AG08396 (cell line): ENCODE data around the gene TRIM42.
A peak's percentile ranks its signal among the peaks of the same experiment; 100 is the strongest.

Source experiments
- DNase-seq: peaks from one replicate; pipeline ENCODE4 v3.0.0; 2012; ENCODE audit warnings: low spot score, mixed read lengths

The TRIM42 gene

GRCh38 chr3:140710711-140711389 lies 33.0 kb downstream of the TRIM42 start:
- DNase-seq = no peak

GRCh38 chr3:140711390-140712035 lies 33.6 kb downstream of the TRIM42 start:
- DNase-seq = no peak

- no peak for DNase-seq
Observed at GRCh38 chr3:140712301-140712700, 34.4 kb downstream of the TRIM42 start.

DNA sequence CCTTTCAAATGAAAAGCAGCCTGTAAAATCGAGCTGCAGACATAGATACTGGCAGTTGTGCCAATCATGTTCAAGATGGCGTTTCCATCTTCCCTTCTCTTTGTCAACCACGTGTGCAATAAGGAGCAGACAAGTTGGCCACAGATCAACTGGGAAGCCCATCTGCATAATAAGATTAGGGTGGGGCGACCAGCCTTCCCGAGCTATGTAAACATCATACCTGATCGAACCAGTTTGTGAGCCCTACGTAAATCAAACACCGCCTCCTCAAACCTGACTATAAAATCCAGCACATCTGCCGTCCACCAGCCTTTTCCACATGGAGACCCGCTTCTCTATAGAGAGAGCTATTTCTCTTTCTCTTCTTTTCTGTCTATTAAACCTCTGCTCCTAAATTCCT lies 37.2 kb downstream of the TRIM42 start:
- no peak for DNase-seq

GRCh38 chr3:140717921-140718320 lies 40.1 kb downstream of the TRIM42 start:
- no peak for DNase-seq

- no peak for DNase-seq
Observed at GRCh38 chr3:140719841-140720614, 42.2 kb downstream of the TRIM42 start.

DNA sequence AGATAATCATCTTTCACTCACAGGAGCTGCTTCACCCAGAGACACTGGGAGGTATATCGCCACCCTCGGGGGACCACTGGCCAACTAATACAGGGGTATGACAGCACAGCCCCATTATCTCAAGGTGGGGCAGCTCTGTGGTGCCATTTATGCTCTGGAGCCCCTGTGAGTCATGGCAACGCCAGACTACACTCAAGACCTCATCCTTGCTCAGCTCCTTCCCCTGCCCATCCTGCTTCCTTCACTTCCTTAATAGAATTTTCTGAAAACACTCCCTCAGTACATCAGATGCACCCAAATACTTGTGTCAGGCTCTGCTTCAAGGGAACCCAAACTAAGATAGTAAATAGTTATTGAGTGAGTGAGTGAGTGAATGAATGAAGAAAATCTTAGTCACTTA lies 45.7 kb downstream of the TRIM42 start:
- no peak for DNase-seq

DNA sequence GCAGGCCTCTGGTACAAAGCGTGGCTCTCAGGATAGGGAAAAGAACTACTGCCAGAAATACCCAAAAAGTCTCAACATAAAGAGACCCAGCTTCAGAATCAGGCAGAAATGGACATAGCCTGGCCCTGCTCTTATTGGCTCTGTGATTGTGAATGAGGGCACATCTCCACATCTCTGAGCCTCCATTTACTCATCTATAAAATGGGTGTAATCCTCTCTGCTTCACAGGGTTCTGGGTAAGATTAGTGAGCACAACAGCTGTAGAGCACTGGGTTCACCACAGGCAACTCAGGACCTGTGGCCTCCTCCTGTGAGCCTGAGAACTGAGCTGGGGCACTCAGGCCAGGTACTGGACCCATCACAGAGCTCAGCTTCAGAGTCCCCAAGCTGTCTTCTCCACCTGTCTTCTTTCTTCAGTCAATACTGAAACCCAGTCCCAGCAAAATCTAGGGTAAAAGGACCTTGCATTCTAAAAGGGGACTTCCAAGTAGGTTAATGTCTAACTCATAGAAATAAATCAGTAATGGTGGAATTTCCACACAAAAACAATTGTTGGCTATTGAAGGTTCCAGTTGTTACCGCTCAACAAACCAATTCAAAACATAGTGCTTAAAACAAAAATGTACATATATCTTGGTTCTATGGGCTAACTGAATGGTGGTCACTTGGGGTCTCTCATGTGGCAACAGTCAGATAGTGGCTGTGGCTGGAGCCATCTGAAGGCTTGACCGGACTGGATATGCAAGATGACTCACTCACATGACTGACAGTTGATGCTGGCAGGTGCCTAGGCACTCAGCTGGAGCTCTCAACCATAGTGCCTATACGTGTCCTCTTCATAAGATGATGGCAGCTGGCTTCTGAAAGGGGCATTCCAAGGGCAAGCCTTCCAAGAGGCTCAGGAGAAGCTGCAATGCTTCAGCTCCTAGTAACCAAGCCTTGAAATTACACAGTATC lies 47.3 kb downstream of the TRIM42 start:
- no peak for DNase-seq

- no peak for DNase-seq
Observed at GRCh38 chr3:140726066-140726465, 48.2 kb downstream of the TRIM42 start.

GRCh38 chr3:140727886-140728285 lies 50.0 kb downstream of the TRIM42 start:
- DNase-seq = no peak

- DNase-seq = no peak
Observed at GRCh38 chr3:140731440-140732119, 53.7 kb downstream of the TRIM42 start.

DNA sequence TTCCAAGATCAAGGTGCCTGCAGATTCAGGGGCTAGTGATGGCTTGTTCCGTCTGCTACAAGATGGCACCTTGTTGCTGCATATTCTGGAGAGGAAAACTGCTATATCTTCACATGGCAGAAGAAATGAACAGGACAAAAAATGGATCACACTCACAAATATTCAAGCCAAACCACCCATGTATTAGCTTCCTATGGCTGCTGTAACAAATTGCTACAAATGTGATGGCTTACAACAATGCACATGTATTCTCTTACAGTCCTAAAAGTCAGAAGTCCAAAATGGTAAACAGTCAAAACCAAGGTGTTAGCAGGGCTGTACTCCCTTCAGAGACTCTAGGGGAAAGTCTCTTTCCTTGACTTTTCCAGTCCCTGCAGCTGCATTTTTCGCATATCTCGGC lies 55.8 kb downstream of the TRIM42 start:
- no peak for DNase-seq

DNA sequence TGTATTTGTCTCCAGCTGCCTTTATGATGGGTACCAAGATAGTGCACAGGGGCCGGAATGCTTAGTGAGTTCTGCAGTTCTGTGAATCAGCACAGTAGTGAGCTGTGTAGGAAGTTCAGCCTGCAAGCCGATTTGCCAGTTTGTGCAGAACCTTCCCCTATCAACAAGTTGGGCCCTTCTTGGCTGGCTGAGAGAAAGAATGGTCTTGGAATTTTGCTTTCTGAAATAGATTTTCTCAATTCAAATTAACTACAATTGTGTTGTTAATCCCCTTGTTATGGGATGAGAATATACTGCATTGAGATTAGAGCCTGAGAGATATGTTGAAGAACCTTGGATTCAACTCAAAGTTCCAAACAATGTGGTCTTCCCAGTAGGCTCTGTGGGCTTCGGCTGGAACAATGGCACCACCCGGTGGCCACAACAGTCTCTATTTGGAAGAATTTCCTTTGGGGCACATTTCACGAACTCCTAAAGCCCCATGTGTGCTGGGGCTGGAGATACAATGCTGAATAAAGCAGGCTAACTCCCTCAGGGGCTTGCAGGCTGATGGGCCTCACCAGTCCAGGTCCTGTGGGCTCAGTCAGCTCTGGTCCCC lies 59.1 kb downstream of the TRIM42 start:
- peak; percentile 14 for DNase-seq

DNA sequence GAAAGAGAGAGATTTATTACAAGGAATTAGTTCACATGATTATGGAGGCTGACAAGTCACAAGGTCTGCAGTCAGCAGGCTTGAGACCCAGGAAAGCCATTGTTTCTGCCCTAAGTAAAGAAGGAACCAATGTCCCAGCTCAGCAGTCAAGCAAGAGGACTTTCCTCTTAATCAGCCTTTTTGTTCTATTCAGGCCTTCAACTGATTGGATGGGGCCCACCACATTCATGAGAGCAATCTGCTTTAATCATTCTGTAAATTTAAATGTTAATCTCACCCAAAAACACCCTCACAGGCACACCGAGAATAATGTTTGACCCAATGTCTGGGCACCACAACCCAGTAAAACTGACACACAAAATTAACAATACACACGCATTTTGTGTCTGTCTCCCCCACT lies 64.3 kb downstream of the TRIM42 start:
- no peak for DNase-seq

DNA sequence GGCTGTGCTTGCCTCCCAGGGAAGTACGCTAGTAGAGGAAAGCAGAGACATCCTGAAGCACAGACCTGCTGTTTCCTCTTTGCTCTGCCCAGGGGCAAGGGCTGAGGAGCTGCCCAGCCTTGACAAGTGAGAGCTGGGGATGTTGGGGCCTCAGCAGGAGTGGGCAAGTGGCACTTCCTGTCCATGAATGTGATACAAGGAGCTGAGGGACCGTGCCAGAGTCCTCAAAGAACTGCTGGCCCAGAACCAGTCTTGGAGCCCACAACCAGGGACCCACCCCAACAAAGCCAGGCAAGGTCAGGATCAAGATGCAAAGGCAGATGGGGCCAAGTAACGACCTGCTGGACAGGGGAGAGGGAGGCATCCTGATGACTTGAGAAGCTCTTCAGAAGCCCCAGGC lies 70.3 kb downstream of the TRIM42 start:
- DNase-seq = no peak

GRCh38 chr3:140748903-140749302 lies 71.0 kb downstream of the TRIM42 start:
- DNase-seq = no peak
